Stomach smooth muscle (tissue), 2 donors: ENCODE data around the gene MRPL2.
"Not testable (repeated sequence)": the region's sequence is repeated elsewhere in the genome, so short reads cannot be mapped to it uniquely, and the experiment has no call there.

Source experiments
- H3K27ac ChIP-seq: one replicate; pipeline ENCODE4 v1.7.0; 2013; ENCODE audit warnings: mild to moderate bottlenecking, low read length, inconsistent platforms
- H3K27me3 ChIP-seq, 2 donors: one replicate each; pipeline ENCODE4 v1.7.0; 2013; ENCODE audit warnings: low read length in 2 of 2; ENCODE audit not compliant: insufficient read depth in 2 of 2, control insufficient read depth in 1 of 2
- H3K36me3 ChIP-seq, 2 donors: one replicate each; pipeline ENCODE4 v1.7.0; 2013; ENCODE audit warnings: low read length in 2 of 2; ENCODE audit not compliant: control insufficient read depth in 2 of 2, insufficient read depth in 2 of 2
- H3K4me1 ChIP-seq: one replicate; pipeline ENCODE4 v1.7.0; 2013; ENCODE audit warnings: low read length; ENCODE audit not compliant: control insufficient read depth, insufficient read depth
- H3K4me3 ChIP-seq, 2 donors: one replicate each; pipeline ENCODE4 v1.7.0; 2013; ENCODE audit warnings: low read length in 2 of 2
- H3K9ac ChIP-seq, 2 donors: one replicate each; pipeline ENCODE4 v1.7.0; 2013; ENCODE audit warnings: low read length in 2 of 2, mild to moderate bottlenecking in 1 of 2
- H3K9me3 ChIP-seq, 2 donors: one replicate each; pipeline ENCODE4 v1.7.0; 2013; ENCODE audit warnings: low read length in 2 of 2; ENCODE audit not compliant: control insufficient read depth in 2 of 2
- donor health status: healthy.
- donor health status: Pancreatic carcinoma.

The MRPL2 gene

GRCh38 chr6:43052225-43052841 is 6.9 kb downstream of the MRPL2 start:
- no peak overlapping the region for H3K9ac ChIP-seq

GRCh38 chr6:43050981-43051380 is 8.3 kb downstream of the MRPL2 start:
- peaks cover 13% of the 10 kb centered on the region for H3K4me1 ChIP-seq
- no peak overlapping the region for H3K9ac ChIP-seq
- H3K27ac ChIP-seq, result no peak overlapping the region
- H3K27me3 ChIP-seq, result no peaks in the 10 kb centered on the region
- H3K36me3 ChIP-seq, result peaks cover 10 to 14% of the 10 kb centered on the region in 2 donors
- no peak overlapping the region for H3K4me3 ChIP-seq
- no peaks in the 10 kb centered on the region for H3K9me3 ChIP-seq

More at GRCh38 chr6:43052225-43052841, 6.9 kb downstream of the MRPL2 start:
- H3K9me3 ChIP-seq, result no peaks in the 10 kb centered on the region
- H3K36me3 ChIP-seq, result peaks cover 12 to 13% of the 10 kb centered on the region in 2 donors
- peak overlapping the region; percentile 92 for H3K27ac ChIP-seq
- peak overlapping the region in 1 of 2 donors; percentile 76 for H3K4me3 ChIP-seq
- peaks cover 13% of the 10 kb centered on the region for H3K4me1 ChIP-seq
- H3K27me3 ChIP-seq, result no peaks in the 10 kb centered on the region

- Histone ChIP-seq H3K36me3 (peaks cover 8 to 18% of the 10 kb centered on the region in 2 donors), H3K27me3 (no peaks in the 10 kb centered on the region), H3K9me3 (no peaks in the 10 kb centered on the region), H3K4me3 (no peak overlapping the region), H3K9ac (no peak overlapping the region), H3K27ac (no peak overlapping the region), H3K4me1 (peaks cover 3% of the 10 kb centered on the region)
Measured at GRCh38 chr6:43047998-43048397, 11.2 kb downstream of the MRPL2 start.

- H3K27ac ChIP-seq, result no peak overlapping the region
- no peak overlapping the region for H3K4me3 ChIP-seq
- H3K9ac ChIP-seq, result no peak overlapping the region
- no peaks in the 10 kb centered on the region for H3K9me3 ChIP-seq
- no peaks in the 10 kb centered on the region for H3K27me3 ChIP-seq
- H3K4me1 ChIP-seq, result no peaks in the 10 kb centered on the region
- H3K36me3 ChIP-seq, result peaks cover 14 to 25% of the 10 kb centered on the region in 2 donors
Measured at GRCh38 chr6:43045371-43045930, 13.8 kb downstream of the MRPL2 start.

GRCh38 chr6:43043310-43043709 is 15.9 kb downstream of the MRPL2 start:
- H3K9ac ChIP-seq, result no peak overlapping the region
- H3K9me3 ChIP-seq, result no peaks in the 10 kb centered on the region
- no peak overlapping the region for H3K27ac ChIP-seq
- no peaks in the 10 kb centered on the region for H3K27me3 ChIP-seq
- H3K4me1 ChIP-seq, result no peaks in the 10 kb centered on the region
- no peak overlapping the region for H3K4me3 ChIP-seq
- H3K36me3 ChIP-seq, result peaks cover 21 to 29% of the 10 kb centered on the region in 2 donors

- H3K4me1 ChIP-seq, H3K27ac ChIP-seq, H3K9ac ChIP-seq, H3K9me3 ChIP-seq, H3K27me3 ChIP-seq, H3K4me3 ChIP-seq: not testable (repeated sequence)
- H3K36me3 ChIP-seq, result peaks cover 39 to 43% of the 10 kb centered on the region in 2 donors
Measured at GRCh38 chr6:43041475-43041874, 17.8 kb downstream of the MRPL2 start.

GRCh38 chr6:43040542-43041257 is 18.5 kb downstream of the MRPL2 start:
- Histone ChIP-seq H3K4me3 (no peak overlapping the region), H3K9ac (no peak overlapping the region), H3K9me3 (no peaks in the 10 kb centered on the region), H3K27ac (no peak overlapping the region), H3K36me3 (peaks cover 35 to 40% of the 10 kb centered on the region in 2 donors), H3K4me1 (no peaks in the 10 kb centered on the region), H3K27me3 (no peaks in the 10 kb centered on the region)

- Histone ChIP-seq H3K9ac (no peak overlapping the region), H3K4me1 (no peaks in the 10 kb centered on the region), H3K4me3 (no peak overlapping the region), H3K27ac (no peak overlapping the region), H3K9me3 (no peaks in the 10 kb centered on the region), H3K36me3 (peaks cover 38 to 40% of the 10 kb centered on the region in 2 donors), H3K27me3 (no peaks in the 10 kb centered on the region)
Measured at GRCh38 chr6:43038727-43039126, 20.5 kb downstream of the MRPL2 start.

- H3K36me3 ChIP-seq, result peaks cover 34 to 36% of the 10 kb centered on the region in 2 donors
- H3K4me3 ChIP-seq, result no peak overlapping the region
- no peaks in the 10 kb centered on the region for H3K4me1 ChIP-seq
- no peaks in the 10 kb centered on the region for H3K27me3 ChIP-seq
- no peak overlapping the region for H3K27ac ChIP-seq
- no peaks in the 10 kb centered on the region for H3K9me3 ChIP-seq
- no peak overlapping the region for H3K9ac ChIP-seq
Measured at GRCh38 chr6:43037706-43038105, 21.5 kb downstream of the MRPL2 start.

GRCh38 chr6:43037197-43037596 is 22.0 kb downstream of the MRPL2 start:
- H3K4me3 ChIP-seq, result no peak overlapping the region
- H3K9ac ChIP-seq, result no peak overlapping the region
- peaks cover 32 to 39% of the 10 kb centered on the region in 2 donors for H3K36me3 ChIP-seq
- no peaks in the 10 kb centered on the region for H3K4me1 ChIP-seq
- no peaks in the 10 kb centered on the region for H3K9me3 ChIP-seq
- H3K27ac ChIP-seq, result no peak overlapping the region
- no peaks in the 10 kb centered on the region for H3K27me3 ChIP-seq

- H3K4me1 ChIP-seq, result no peaks in the 10 kb centered on the region
- no peak overlapping the region for H3K27ac ChIP-seq
- no peaks in the 10 kb centered on the region for H3K9me3 ChIP-seq
- no peak overlapping the region for H3K9ac ChIP-seq
- no peak overlapping the region for H3K4me3 ChIP-seq
- no peaks in the 10 kb centered on the region for H3K27me3 ChIP-seq
- peaks cover 32 to 41% of the 10 kb centered on the region in 2 donors for H3K36me3 ChIP-seq
Measured at GRCh38 chr6:43036712-43037111, 22.5 kb downstream of the MRPL2 start.
